MCF 10A (cell line): Measurements from ENCODE around the gene CCDC33. TPM values are rescaled to one million over a fixed set of nuclear protein-coding genes. Genes with fewer than 3 reads are reported as not detected.

Experiments used
- BruUV-seq: library from RNA; stranded (reverse); fragments of 400-500 nt; replicated peaks from 2 replicates; lab custom pipeline; 2021; lab: Mats Ljungman, UMichigan
- CTCF ChIA-PET: fragments of 300-600 bp; sonication (Branson Sonifier 250); formaldehyde crosslinking; extraction: SDS; loops from one replicate; lab custom pipeline; 2021; ENCODE audit warnings: antibody characterized with exemption, inconsistent platforms; lab: Yijun Ruan, JAX
- POLR2A ChIA-PET: fragments of 300-600, 350-650 bp; sonication (Branson Sonifier 250); formaldehyde crosslinking; extraction: SDS; loops from one replicate; lab custom pipeline; 2020; ENCODE audit warnings: antibody characterized with exemption, inconsistent platforms; lab: Yijun Ruan, JAX
- DNase-seq: peaks from one replicate; pipeline ENCODE4 v3.0.0-alpha.2; 2018; ENCODE audit not compliant: unreplicated experiment
- H3K27ac Mint-ChIP-seq: one replicate; pipeline ENCODE4 v1.8.0; 2022; ENCODE audit warnings: mild to moderate bottlenecking, low read depth, mixed read lengths; ENCODE audit not compliant: unreplicated experiment
- H3K27me3 Mint-ChIP-seq: one replicate; pipeline ENCODE4 v1.8.0; 2022; ENCODE audit warnings: mixed read lengths; ENCODE audit not compliant: insufficient read depth, unreplicated experiment
- H3K36me3 Mint-ChIP-seq: one replicate; pipeline ENCODE4 v1.8.0; 2022; ENCODE audit warnings: mild to moderate bottlenecking, moderate library complexity, mixed read lengths; ENCODE audit not compliant: insufficient read depth, unreplicated experiment
- H3K4me1 Mint-ChIP-seq: one replicate; pipeline ENCODE4 v1.8.0; 2022; ENCODE audit warnings: mixed read lengths; ENCODE audit not compliant: insufficient read depth, unreplicated experiment
- H3K4me3 Mint-ChIP-seq: one replicate; pipeline ENCODE4 v1.8.0; 2022; ENCODE audit warnings: mild to moderate bottlenecking, moderate library complexity, mixed read lengths; ENCODE audit not compliant: unreplicated experiment
- H3K9me3 Mint-ChIP-seq: one replicate; pipeline ENCODE4 v1.8.0; 2022; ENCODE audit warnings: mixed read lengths; ENCODE audit not compliant: unreplicated experiment
- CTCF ChIP-seq: fragments of 200-600 bp; IDR thresholded peaks from one replicate; pipeline ENCODE4 v1.8.0; 2022; ENCODE audit warnings: antibody characterized with exemption, mild to moderate bottlenecking; ENCODE audit not compliant: unreplicated experiment
- intact Hi-C: fragments of 100-400 bp; cut with micrococcal nuclease; formaldehyde crosslinking; loops from 2 replicates; pipeline ENCODE4 v1.14.1; 2022
- total RNA-seq: library from RNA; stranded (reverse); gene quantifications from 2 replicates; pipeline ENCODE4 v1.2.3, GENCODE V29; 2022

CCDC33 gene
- total RNA-seq, 1 experiment from 2014 or later, result not detected

GRCh38 chr15:74375303-74375693 lies 139.2 kb downstream of the CCDC33 start:
- ChIA-PET POLR2A (interaction anchor here (1.0 to 1.3 kb wide), 2 partner anchors 73 to 170 kb away, joined by 3 to 5 read pairs; no protein-coding TSS in a partner anchor), CTCF (interaction anchor here (0.6 to 3.5 kb wide), 25 partner anchors 10 to 410 kb away, joined by 3 to 47 read pairs (median 5); partner anchors contain the start of gene UBL7)
- peak; percentile 76 for TF ChIP-seq CTCF
- Mint-ChIP-seq H3K4me3 (no peak overlapping the region), H3K27me3 (peaks cover 31% of the 10 kb centered on the region), H3K36me3 (no peaks in the 10 kb centered on the region), H3K27ac (no peak overlapping the region), H3K4me1 (no peaks in the 10 kb centered on the region), H3K9me3 (no peaks in the 10 kb centered on the region)
- no TSS peak for BruUV-seq
- intact Hi-C loops, result loop anchor here (1.0 to 10.0 kb wide), 5 partner anchors 63 to 580 kb away; partner anchors contain the start of gene RPP25
- DNase-seq, result peak; percentile 88

- ChIA-PET CTCF (interaction anchor here (0.6 to 3.5 kb wide), 24 partner anchors 9 to 1778 kb away, joined by 3 to 47 read pairs (median 4); partner anchors contain the start of gene UBL7), POLR2A (interaction anchor here (1.0 kb wide), 1 partner anchor 83 kb away, joined by 3 read pairs; no protein-coding TSS in a partner anchor)
- TF ChIP-seq CTCF, result no peak
- no peak for DNase-seq
- no peaks in the 10 kb centered on the region for H3K9me3 Mint-ChIP-seq
- peaks cover 22% of the 10 kb centered on the region for H3K27me3 Mint-ChIP-seq
- H3K27ac Mint-ChIP-seq, result no peak overlapping the region
- H3K36me3 Mint-ChIP-seq, result no peaks in the 10 kb centered on the region
- no peak overlapping the region for H3K4me3 Mint-ChIP-seq
- no peaks in the 10 kb centered on the region for H3K4me1 Mint-ChIP-seq
- no TSS peak for BruUV-seq
- intact Hi-C loops, result loop anchor here (10.0 kb wide), 1 partner anchor 579 kb away; the partner anchor contains the start of gene RPP25
Measured at GRCh38 chr15:74376226-74376625, 140.1 kb downstream of the CCDC33 start.

GRCh38 chr15:74376825-74377581 lies 140.9 kb downstream of the CCDC33 start:
- Mint-ChIP-seq H3K9me3 (no peaks in the 10 kb centered on the region), H3K27me3 (peaks cover 14% of the 10 kb centered on the region), H3K36me3 (no peaks in the 10 kb centered on the region), H3K4me1 (no peaks in the 10 kb centered on the region), H3K4me3 (no peak overlapping the region), H3K27ac (no peak overlapping the region)
- no peak for TF ChIP-seq CTCF
- CTCF ChIA-PET, result interaction anchor here (0.6 to 3.5 kb wide), 7 partner anchors 8 to 1779 kb away, joined by 3 to 47 read pairs (median 5); no protein-coding TSS in a partner anchor
- BruUV-seq, result no TSS peak
- no peak for DNase-seq
- POLR2A ChIA-PET, result interaction anchor here (0.6 to 1.0 kb wide), 2 partner anchors 83 to 147 kb away, joined by 3 read pairs; no protein-coding TSS in a partner anchor
- intact Hi-C loops, result loop anchor here (10.0 kb wide), 1 partner anchor 578 kb away; the partner anchor contains the start of gene RPP25
